Ectodermal cell (in vitro differentiated cells): ENCODE data around the gene CARMIL3.
A peak's percentile ranks its signal among the peaks of the same experiment; 100 is the strongest.

ENCODE experiments used
- H3K27ac ChIP-seq: 2 replicates; pipeline ENCODE4 v1.7.0; 2013; ENCODE audit warnings: mild to moderate bottlenecking, low read depth, low read length; ENCODE audit not compliant: insufficient read depth, poor library complexity, severe bottlenecking
- H3K27me3 ChIP-seq: 2 replicates; pipeline ENCODE4 v1.7.0; 2013; ENCODE audit warnings: mild to moderate bottlenecking, low read length; ENCODE audit not compliant: insufficient read depth, control insufficient read depth, poor library complexity, severe bottlenecking
- H3K36me3 ChIP-seq: one replicate; pipeline ENCODE4 v1.7.0; 2013; ENCODE audit warnings: low read length; ENCODE audit not compliant: control insufficient read depth, insufficient read depth
- H3K4me1 ChIP-seq: one replicate; pipeline ENCODE4 v1.7.0; 2013; ENCODE audit warnings: low read length; ENCODE audit not compliant: control insufficient read depth, insufficient read depth
- H3K4me3 ChIP-seq: 2 replicates; pipeline ENCODE4 v1.7.0; 2013; ENCODE audit warnings: low read depth, low read length, control low read depth; ENCODE audit not compliant: insufficient read depth
- H3K9me3 ChIP-seq: 2 replicates; pipeline ENCODE4 v1.7.0; 2013; ENCODE audit warnings: mild to moderate bottlenecking, low read length, moderate library complexity; ENCODE audit not compliant: control insufficient read depth
- WGBS, 2 experiments: methylation state at CpG; one replicate each; pipeline ENCODE4 v1.1.7; 2013; ENCODE audit warnings: missing lambda C conversion rate in 2 of 2; 5-methylcytosine and 5-hydroxymethylcytosine counted together

Gene CARMIL3

GRCh38 chr14:24077086-24077485, 25.3 kb downstream of the CARMIL3 start:
- Histone ChIP-seq H3K4me3 (no peak overlapping the region), H3K27me3 (peaks cover 21% of the 10 kb centered on the region), H3K27ac (no peak overlapping the region), H3K36me3 (no peaks in the 10 kb centered on the region), H3K4me1 (peaks cover 30% of the 10 kb centered on the region), H3K9me3 (no peaks in the 10 kb centered on the region)
- WGBS, 2 experiments, result 92 to 95% methylated on average over 23 of the region's 23 CpGs

GRCh38 chr14:24078146-24078545, 26.3 kb downstream of the CARMIL3 start:
- Histone ChIP-seq H3K27ac (no peak overlapping the region), H3K4me3 (no peak overlapping the region), H3K9me3 (no peaks in the 10 kb centered on the region), H3K27me3 (peaks cover 31% of the 10 kb centered on the region), H3K36me3 (no peaks in the 10 kb centered on the region), H3K4me1 (peaks cover 33% of the 10 kb centered on the region)
- 74% methylated on average over 3 of the region's 3 CpGs for WGBS, 2 experiments

GRCh38 chr14:24079491-24080141, 27.8 kb downstream of the CARMIL3 start:
- Histone ChIP-seq H3K9me3 (no peaks in the 10 kb centered on the region), H3K4me3 (no peak overlapping the region), H3K36me3 (no peaks in the 10 kb centered on the region), H3K27ac (peak overlapping the region; percentile 36), H3K4me1 (peaks cover 33% of the 10 kb centered on the region), H3K27me3 (peaks cover 43% of the 10 kb centered on the region)
- 51 to 56% methylated on average over 9 of the region's 9 CpGs for WGBS, 2 experiments

- no peak overlapping the region for H3K4me3 ChIP-seq
- no peaks in the 10 kb centered on the region for H3K36me3 ChIP-seq
- peaks cover 43% of the 10 kb centered on the region for H3K27me3 ChIP-seq
- H3K9me3 ChIP-seq, result no peaks in the 10 kb centered on the region
- 74 to 79% methylated on average over 6 of the region's 6 CpGs for WGBS, 2 experiments
- no peak overlapping the region for H3K27ac ChIP-seq
- peaks cover 33% of the 10 kb centered on the region for H3K4me1 ChIP-seq
These were observed 28.3 kb downstream of the CARMIL3 start for GRCh38 chr14:24080142-24080530.

DNA sequence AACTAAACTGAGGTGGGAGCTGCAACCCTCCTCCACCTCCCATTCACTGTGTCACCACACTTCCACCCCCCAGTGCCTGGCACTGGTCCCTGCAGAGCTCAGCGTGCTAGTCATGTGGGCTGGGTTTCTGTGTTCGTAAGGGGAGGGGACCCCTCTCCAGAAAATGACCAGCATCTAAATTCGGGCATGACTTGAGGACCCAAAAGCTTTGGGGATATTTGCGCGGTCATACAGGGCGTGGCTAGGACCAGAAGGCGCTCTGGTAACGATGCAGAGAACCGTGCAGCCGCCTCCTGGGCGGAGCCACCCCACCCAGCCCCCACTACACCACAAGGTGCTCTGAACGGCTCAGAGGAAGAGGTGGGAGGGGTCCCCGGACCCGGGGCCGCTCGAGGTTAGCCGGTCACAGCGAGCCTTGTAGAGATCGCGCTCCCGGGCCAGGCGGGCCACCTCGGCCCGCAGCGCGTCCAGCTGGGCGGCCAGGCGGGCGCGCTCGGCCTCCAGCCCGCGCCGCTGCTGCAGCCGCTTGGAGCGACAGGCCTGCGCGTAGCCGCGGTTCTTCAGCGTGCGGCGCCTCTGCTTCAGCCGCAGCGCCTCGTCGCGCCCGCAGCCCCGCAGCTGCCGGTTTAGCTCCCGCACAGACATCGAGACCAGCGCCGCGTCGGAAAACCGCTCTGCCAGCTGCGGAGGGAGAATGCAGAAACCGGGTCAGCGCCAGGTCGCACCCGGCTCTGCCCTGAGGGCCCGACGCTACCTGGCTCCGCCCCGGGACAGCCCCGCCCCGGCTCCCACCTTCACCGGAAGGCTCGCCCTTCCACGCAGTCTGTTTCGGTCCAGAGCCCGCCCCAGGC, 29.3 kb downstream of the CARMIL3 start:
- Histone ChIP-seq H3K27ac (no peak overlapping the region), H3K4me3 (peak overlapping the region; percentile 51), H3K4me1 (peaks cover 33% of the 10 kb centered on the region), H3K27me3 (peaks cover 43% of the 10 kb centered on the region), H3K36me3 (no peaks in the 10 kb centered on the region), H3K9me3 (no peaks in the 10 kb centered on the region)
- WGBS, 2 experiments, result 0% methylated on average over 74 of the region's 74 CpGs

GRCh38 chr14:24081739-24082211, 30.0 kb downstream of the CARMIL3 start:
- H3K27ac ChIP-seq, result no peak overlapping the region
- peaks cover 43% of the 10 kb centered on the region for H3K27me3 ChIP-seq
- WGBS, 2 experiments, result 16 to 18% methylated on average over 26 of the region's 26 CpGs

GRCh38 chr14:24082411-24083080, 30.7 kb downstream of the CARMIL3 start:
- H3K27me3 ChIP-seq, result peaks cover 43% of the 10 kb centered on the region

More at GRCh38 chr14:24081739-24082211, 30.0 kb downstream of the CARMIL3 start:
- no peaks in the 10 kb centered on the region for H3K36me3 ChIP-seq
- H3K4me1 ChIP-seq, result peaks cover 33% of the 10 kb centered on the region
- peak overlapping the region; percentile 51 for H3K4me3 ChIP-seq
- H3K9me3 ChIP-seq, result no peaks in the 10 kb centered on the region

GRCh38 chr14:24083462-24083861, 31.7 kb downstream of the CARMIL3 start:
- H3K27ac ChIP-seq, result no peak overlapping the region
- H3K27me3 ChIP-seq, result peaks cover 43% of the 10 kb centered on the region
- peaks cover 27% of the 10 kb centered on the region for H3K4me1 ChIP-seq
- 87 to 93% methylated on average over 3 of the region's 3 CpGs for WGBS, 2 experiments
- H3K4me3 ChIP-seq, result no peak overlapping the region
- H3K9me3 ChIP-seq, result no peaks in the 10 kb centered on the region
- H3K36me3 ChIP-seq, result no peaks in the 10 kb centered on the region

More at GRCh38 chr14:24082411-24083080, 30.7 kb downstream of the CARMIL3 start:
- Histone ChIP-seq H3K4me3 (no peak overlapping the region), H3K4me1 (peaks cover 33% of the 10 kb centered on the region), H3K9me3 (no peaks in the 10 kb centered on the region), H3K36me3 (no peaks in the 10 kb centered on the region), H3K27ac (no peak overlapping the region)
- 80 to 87% methylated on average over 4 to 5 of the region's 5 CpGs for WGBS, 2 experiments

GRCh38 chr14:24084440-24084839, 32.6 kb downstream of the CARMIL3 start:
- Histone ChIP-seq H3K36me3 (no peaks in the 10 kb centered on the region), H3K27me3 (peaks cover 43% of the 10 kb centered on the region)
- WGBS, 2 experiments, result 89 to 92% methylated on average over 2 of the region's 2 CpGs

GRCh38 chr14:24085215-24085614, 33.4 kb downstream of the CARMIL3 start:
- 91 to 93% methylated on average over 3 of the region's 3 CpGs for WGBS, 2 experiments
- Histone ChIP-seq H3K4me3 (no peak overlapping the region), H3K27me3 (peaks cover 41% of the 10 kb centered on the region), H3K4me1 (peaks cover 12% of the 10 kb centered on the region), H3K27ac (no peak overlapping the region), H3K36me3 (no peaks in the 10 kb centered on the region), H3K9me3 (no peaks in the 10 kb centered on the region)

More at GRCh38 chr14:24084440-24084839, 32.6 kb downstream of the CARMIL3 start:
- Histone ChIP-seq H3K9me3 (no peaks in the 10 kb centered on the region), H3K4me3 (no peak overlapping the region), H3K27ac (no peak overlapping the region), H3K4me1 (peaks cover 20% of the 10 kb centered on the region)
